ENCODE data around the gene WNK2.

WNK2 gene

GRCh38 chr9:93240891-93241334 is 57.0 kb downstream of the WNK2 start:
- TF ChIP-seq, protein P1, sequence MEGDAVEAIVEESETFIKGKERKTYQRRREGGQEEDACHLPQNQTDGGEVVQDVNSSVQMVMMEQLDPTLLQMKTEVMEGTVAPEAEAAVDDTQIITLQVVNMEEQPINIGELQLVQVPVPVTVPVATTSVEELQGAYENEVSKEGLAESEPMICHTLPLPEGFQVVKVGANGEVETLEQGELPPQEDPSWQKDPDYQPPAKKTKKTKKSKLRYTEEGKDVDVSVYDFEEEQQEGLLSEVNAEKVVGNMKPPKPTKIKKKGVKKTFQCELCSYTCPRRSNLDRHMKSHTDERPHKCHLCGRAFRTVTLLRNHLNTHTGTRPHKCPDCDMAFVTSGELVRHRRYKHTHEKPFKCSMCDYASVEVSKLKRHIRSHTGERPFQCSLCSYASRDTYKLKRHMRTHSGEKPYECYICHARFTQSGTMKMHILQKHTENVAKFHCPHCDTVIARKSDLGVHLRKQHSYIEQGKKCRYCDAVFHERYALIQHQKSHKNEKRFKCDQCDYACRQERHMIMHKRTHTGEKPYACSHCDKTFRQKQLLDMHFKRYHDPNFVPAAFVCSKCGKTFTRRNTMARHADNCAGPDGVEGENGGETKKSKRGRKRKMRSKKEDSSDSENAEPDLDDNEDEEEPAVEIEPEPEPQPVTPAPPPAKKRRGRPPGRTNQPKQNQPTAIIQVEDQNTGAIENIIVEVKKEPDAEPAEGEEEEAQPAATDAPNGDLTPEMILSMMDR (IDR thresholded peaks at IDR 0.05; ENCODE audit: low read depth, low read length), result no peak
- no peak overlapping the region for H3K4me3 ChIP-seq (ENCODE audit: low read depth, low read length)
- DNase-seq, result no peak
- H3K27me3 ChIP-seq, result no peaks in the 10 kb centered on the region
- H3K36me3 ChIP-seq, result no peaks in the 10 kb centered on the region
- no peaks in the 10 kb centered on the region; the same call in 1 of the 2 replicates for H3K4me1 ChIP-seq
- H3K9me3 ChIP-seq, result no peaks in the 10 kb centered on the region

GRCh38 chr9:93243112-93243511 is 59.2 kb downstream of the WNK2 start:
- Histone ChIP-seq H3K9me3 (no peaks in the 10 kb centered on the region), H3K36me3 (no peaks in the 10 kb centered on the region), H3K4me3 (ENCODE audit: low read depth, low read length) (no peak overlapping the region), H3K27me3 (no peaks in the 10 kb centered on the region), H3K4me1 (no peaks in the 10 kb centered on the region; the same call in 1 of the 2 replicates)
- no peak for DNase-seq
- TF ChIP-seq, protein P1 (IDR thresholded peaks at IDR 0.05; ENCODE audit: low read depth, low read length), result no peak

DNA sequence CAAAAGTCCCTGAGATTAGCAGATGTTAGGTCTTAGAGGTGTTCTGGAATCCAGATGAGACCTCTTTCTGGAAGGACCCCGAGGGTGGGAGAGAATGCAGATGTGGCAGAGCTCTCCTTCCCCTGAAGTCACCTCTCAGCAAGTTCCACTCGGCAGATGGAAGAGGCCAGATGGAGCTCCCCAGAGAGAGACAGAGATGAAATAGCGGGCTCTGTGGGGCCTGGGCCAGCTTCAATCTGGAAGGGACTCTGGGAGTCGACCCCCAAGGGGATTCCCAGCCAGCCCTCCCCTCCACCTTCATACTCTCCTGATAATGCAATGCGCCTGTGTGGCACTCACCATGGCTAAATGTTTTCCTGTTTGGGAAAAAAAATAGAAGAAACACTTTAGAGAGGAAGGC is 60.2 kb downstream of the WNK2 start:
- Histone ChIP-seq H3K4me1 (no peaks in the 10 kb centered on the region; the same call in 1 of the 2 replicates), H3K4me3 (ENCODE audit: low read depth, low read length) (no peak overlapping the region), H3K9me3 (no peaks in the 10 kb centered on the region), H3K27me3 (no peaks in the 10 kb centered on the region), H3K36me3 (no peaks in the 10 kb centered on the region)
- peak; percentile 39 for DNase-seq
- TF ChIP-seq, protein P1 (IDR thresholded peaks at IDR 0.05; ENCODE audit: low read depth, low read length), result no peak

- DNase-seq, result no peak
- H3K36me3 ChIP-seq, result no peaks in the 10 kb centered on the region
These were observed 60.8 kb downstream of the WNK2 start for GRCh38 chr9:93244510-93245436.

GRCh38 chr9:93245437-93245970 is 61.6 kb downstream of the WNK2 start:
- Histone ChIP-seq H3K27me3 (no peaks in the 10 kb centered on the region), H3K9me3 (no peaks in the 10 kb centered on the region), H3K4me3 (ENCODE audit: low read depth, low read length) (no peak overlapping the region), H3K4me1 (no peaks in the 10 kb centered on the region; the same call in 1 of the 2 replicates), H3K36me3 (no peaks in the 10 kb centered on the region)
- no peak for DNase-seq
- TF ChIP-seq, protein P1 (IDR thresholded peaks at IDR 0.05; ENCODE audit: low read depth, low read length), result no peak

More at GRCh38 chr9:93244510-93245436, 60.8 kb downstream of the WNK2 start:
- no peaks in the 10 kb centered on the region for H3K27me3 ChIP-seq
- no peak overlapping the region for H3K4me3 ChIP-seq (ENCODE audit: low read depth, low read length)
- TF ChIP-seq, protein P1 (IDR thresholded peaks at IDR 0.05; ENCODE audit: low read depth, low read length), result no peak
- H3K4me1 ChIP-seq, result no peaks in the 10 kb centered on the region; the same call in 1 of the 2 replicates
- H3K9me3 ChIP-seq, result no peaks in the 10 kb centered on the region

- DNase-seq, result no peak
- TF ChIP-seq, protein P1 (IDR thresholded peaks at IDR 0.05; ENCODE audit: low read depth, low read length), result no peak
- Histone ChIP-seq H3K27me3 (no peaks in the 10 kb centered on the region), H3K4me1 (no peaks in the 10 kb centered on the region; the same call in 1 of the 2 replicates), H3K4me3 (ENCODE audit: low read depth, low read length) (no peak overlapping the region), H3K36me3 (no peaks in the 10 kb centered on the region), H3K9me3 (no peaks in the 10 kb centered on the region)
These were observed 62.2 kb downstream of the WNK2 start for GRCh38 chr9:93246111-93246510.
